GM12873 (cell line): ENCODE results near the gene KRT80.

Experiments used
- TF ChIP-seq, protein P1 (sequence below): IDR thresholded peaks from 2 replicates; pipeline ENCODE4 v1.5.1; 2012; ENCODE audit warnings: low read depth, mild to moderate bottlenecking, moderate library complexity, low read length, control low read depth; ENCODE audit not compliant: insufficient read depth; ENCODE audit errors: missing control alignments

KRT80 gene

DNA sequence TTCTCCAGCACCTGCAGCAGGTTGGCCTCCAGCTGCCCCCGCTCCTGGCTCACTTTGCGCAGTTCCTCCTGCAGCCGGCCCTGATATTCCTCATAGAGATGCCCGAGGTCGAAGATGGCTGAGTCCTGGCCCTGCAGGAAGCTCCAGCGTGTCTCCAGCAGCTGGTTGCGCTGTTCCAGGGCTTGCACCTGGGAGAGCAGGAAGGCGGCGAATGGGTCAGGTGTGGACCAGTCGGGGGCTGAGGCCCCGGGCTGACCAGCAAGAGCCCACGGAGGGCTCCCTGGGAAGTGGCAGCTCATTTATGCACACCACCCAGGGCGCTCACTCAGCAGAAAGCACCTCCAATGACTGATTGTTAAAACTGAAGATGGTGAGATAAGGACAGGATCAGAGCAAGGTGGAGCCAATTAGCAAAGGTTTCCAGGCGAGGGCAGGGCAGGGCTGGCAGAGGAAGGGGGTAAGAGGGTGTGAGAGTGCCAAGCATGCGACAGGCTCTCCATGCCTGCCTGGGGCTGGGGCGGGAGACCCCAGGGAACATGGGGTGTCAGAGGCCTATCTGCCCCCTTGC, 6.3 kb downstream of the KRT80 start:
- TF ChIP-seq, protein P1, sequence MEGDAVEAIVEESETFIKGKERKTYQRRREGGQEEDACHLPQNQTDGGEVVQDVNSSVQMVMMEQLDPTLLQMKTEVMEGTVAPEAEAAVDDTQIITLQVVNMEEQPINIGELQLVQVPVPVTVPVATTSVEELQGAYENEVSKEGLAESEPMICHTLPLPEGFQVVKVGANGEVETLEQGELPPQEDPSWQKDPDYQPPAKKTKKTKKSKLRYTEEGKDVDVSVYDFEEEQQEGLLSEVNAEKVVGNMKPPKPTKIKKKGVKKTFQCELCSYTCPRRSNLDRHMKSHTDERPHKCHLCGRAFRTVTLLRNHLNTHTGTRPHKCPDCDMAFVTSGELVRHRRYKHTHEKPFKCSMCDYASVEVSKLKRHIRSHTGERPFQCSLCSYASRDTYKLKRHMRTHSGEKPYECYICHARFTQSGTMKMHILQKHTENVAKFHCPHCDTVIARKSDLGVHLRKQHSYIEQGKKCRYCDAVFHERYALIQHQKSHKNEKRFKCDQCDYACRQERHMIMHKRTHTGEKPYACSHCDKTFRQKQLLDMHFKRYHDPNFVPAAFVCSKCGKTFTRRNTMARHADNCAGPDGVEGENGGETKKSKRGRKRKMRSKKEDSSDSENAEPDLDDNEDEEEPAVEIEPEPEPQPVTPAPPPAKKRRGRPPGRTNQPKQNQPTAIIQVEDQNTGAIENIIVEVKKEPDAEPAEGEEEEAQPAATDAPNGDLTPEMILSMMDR, result no peak

DNA sequence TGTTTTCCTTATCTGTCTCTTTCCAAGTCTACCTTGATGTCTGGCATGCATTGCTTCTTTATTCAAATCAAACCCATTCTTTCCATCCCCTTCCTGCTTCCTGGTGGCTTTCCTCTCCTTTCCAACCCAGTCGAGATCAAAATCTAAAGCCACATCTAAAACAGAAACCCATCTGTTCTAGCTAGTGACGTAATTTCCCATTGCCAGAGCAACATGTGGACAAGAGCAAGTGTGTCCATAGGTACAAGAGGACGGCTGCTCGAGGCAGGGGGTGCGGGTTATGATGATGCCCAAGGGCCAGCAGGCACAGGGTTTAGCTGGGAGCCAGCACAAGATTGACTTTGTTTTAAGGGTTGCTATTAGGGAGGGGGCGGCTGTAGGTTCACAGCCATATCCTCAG, 7.0 kb downstream of the KRT80 start:
- TF ChIP-seq, protein P1, result no peak

DNA sequence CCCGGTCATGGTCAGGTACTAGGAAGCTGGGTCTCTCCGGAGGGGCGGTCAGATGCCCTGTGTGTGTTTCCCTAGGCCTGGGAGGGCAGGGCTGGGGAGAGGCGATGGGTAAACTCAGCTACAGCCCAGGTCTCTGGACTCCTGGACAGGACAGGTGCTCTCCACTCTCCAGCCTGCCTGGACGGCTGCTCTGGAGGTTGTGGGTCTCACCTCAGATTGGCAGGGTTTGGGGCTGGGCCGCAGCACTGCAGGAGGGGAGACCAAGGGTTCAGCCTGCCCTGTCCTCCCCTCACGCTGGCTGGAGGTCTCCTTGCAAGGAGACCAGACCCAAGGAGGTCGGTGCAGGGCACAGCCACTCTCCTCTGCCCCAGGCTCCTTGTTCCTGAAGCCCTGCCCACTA, 7.8 kb downstream of the KRT80 start:
- TF ChIP-seq, protein P1, result no peak

DNA sequence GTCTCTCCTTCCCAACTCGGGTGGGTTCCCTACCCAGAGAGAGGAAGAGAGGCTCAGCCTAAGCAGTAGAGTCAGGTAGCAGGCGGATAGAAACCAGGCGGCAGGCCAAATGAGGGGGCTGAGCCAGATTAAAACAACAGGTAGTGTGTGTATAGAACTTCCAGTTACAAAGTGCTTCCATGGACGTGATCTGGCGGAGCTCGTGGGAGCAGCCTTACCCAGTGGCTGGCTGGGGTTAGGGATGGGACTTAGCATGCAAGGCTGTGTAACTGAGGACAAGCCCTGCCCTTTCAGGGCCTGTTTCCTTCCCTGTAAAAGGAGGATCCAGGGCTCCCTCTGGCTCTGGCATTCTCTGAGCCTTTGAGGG, 8.3 kb downstream of the KRT80 start:
- TF ChIP-seq, protein P1, result no peak

DNA sequence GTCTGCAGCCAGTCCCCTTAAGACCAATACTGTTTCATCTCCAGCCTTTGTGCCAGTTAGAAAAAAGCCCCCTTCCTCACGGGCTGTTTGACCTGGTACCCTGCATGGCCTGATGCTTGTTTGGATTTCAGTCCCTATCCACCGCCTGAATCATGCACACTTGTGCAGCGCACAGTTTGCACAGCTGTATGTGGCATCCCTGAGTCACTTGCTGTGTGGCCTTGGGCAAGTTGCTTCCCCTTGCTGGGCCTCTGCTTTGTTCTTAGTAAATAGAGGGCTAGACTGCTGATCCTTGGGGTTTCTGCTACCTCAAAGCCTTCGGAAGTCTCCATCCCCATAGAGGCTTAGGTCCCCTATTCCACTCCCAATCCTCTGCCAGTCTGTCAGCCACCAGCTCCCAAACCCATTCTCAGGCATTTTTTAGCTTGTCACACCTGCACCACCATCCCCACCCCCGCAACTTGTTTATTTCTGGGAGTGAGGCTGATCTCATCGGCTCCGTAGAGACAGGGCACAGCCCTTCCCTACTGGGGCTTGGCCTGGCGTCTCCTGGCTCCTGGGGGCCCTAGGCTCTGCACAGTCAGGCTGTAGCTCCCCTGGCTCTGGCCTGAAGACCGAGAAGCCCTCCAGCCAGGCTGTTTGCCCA, 8.8 kb downstream of the KRT80 start:
- TF ChIP-seq, protein P1, result no peak

DNA sequence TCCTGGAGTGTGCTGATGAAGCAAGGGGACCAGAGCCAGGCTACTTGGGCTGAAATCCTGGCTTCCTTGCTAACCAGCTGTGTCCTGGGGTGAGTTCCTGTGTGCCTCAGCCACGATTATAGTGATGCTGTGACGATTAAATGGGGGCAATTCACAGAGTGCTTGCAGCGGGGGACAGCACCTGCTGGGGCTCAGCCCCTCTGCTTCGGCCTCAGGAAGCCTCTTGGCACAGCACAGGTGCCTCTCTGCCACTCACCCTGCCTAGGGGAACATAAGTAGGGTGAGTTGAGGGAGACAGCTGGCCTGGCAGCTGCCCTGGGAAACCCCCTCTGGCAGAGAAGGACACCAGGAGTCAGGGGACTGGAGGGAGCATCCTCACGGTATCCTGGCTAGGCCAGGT, 9.4 kb downstream of the KRT80 start:
- TF ChIP-seq, protein P1, result no peak

DNA sequence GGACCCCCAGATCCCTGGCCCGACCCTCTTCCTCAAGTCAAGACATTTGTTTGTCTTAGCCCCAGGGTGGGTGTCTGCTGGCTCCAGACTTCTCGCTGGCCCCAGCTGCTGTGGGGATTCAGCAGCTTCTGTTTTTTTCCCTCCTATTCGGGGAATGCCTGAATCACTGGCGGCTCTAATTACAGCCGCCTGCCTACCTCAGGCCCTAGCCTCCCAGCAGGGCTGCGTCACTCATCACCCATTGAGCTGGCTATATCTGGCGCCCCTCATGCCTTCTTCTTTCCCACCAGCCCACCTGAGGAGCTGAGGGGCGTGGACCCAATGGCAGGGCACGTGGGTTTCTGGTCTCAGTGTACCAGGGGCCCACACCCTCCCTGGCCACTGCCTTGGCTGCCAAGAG, 10.1 kb downstream of the KRT80 start:
- TF ChIP-seq, protein P1, result no peak
